Measurements from ENCODE around the gene NOL8. TPM values are rescaled to one million over a fixed set of nuclear protein-coding genes. Genes with fewer than 3 reads are reported as not detected.

NOL8 gene
- total RNA-seq, 4 donors from 2014 or later = 20.7 to 52.3 (median 37.2) TPM

- Histone ChIP-seq H3K27ac (no peak overlapping the region), H3K9me3 (peaks cover 0 to 6% (median 5%) of the 10 kb centered on the region in 3 donors), H3K36me3 (peaks cover 0 to 43% (median 0%) of the 10 kb centered on the region in 3 donors), H3K4me1 (no peaks in the 10 kb centered on the region), H3K4me3 (no peak overlapping the region), H3K27me3 (no peaks in the 10 kb centered on the region)
- intact Hi-C loops (cut with DNase I) = no loop called here
- 100% methylated on average over 1 of the region's 1 CpG for WGBS, 2 donors
- TF ChIP-seq POLR2A (IDR thresholded peaks at IDR 0.05) (no peak), CTCF (IDR thresholded peaks at IDR 0.05) (no peak)
- no peak for DNase-seq
Measured at GRCh38 chr9:92341578-92341977, 16.4 kb upstream of the NOL8 start.

- H3K4me1 ChIP-seq = peaks cover 0 to under 1% (median 0%) of the 10 kb centered on the region in 3 donors
- H3K27me3 ChIP-seq = no peaks in the 10 kb centered on the region
- H3K4me3 ChIP-seq = no peak overlapping the region
- H3K9me3 ChIP-seq = no peaks in the 10 kb centered on the region
- WGBS, 2 donors = 96 to 100% methylated on average over 2 of the region's 2 CpGs
- peaks cover 0 to 23% (median 0%) of the 10 kb centered on the region in 3 donors for H3K36me3 ChIP-seq
- intact Hi-C loops (cut with DNase I) = loop anchor here (10.0 kb wide), 1 partner anchor 302 kb away; no protein-coding TSS in a partner anchor
- no peak overlapping the region for H3K27ac ChIP-seq
- DNase-seq = no peak
- TF ChIP-seq POLR2A (IDR thresholded peaks at IDR 0.05) = no peak
- TF ChIP-seq CTCF (IDR thresholded peaks at IDR 0.05) = no peak
Measured at GRCh38 chr9:92333282-92333634, 8.1 kb upstream of the NOL8 start.

GRCh38 chr9:92332577-92333281, 7.6 kb upstream of the NOL8 start:
- H3K27ac ChIP-seq = no peak overlapping the region
- intact Hi-C loops (cut with DNase I) = loop anchor here (10.0 kb wide), 1 partner anchor 302 kb away; no protein-coding TSS in a partner anchor
- H3K36me3 ChIP-seq = peaks cover 0 to 18% (median 0%) of the 10 kb centered on the region in 3 donors
- no peaks in the 10 kb centered on the region for H3K9me3 ChIP-seq
- WGBS, 2 donors = 87 to 89% methylated on average over 3 of the region's 3 CpGs
- H3K27me3 ChIP-seq = no peaks in the 10 kb centered on the region
- no peak for DNase-seq
- H3K4me3 ChIP-seq = no peak overlapping the region
- H3K4me1 ChIP-seq = peaks cover 0 to 6% (median 0%) of the 10 kb centered on the region in 3 donors
- TF ChIP-seq CTCF (IDR thresholded peaks at IDR 0.05) (no peak), POLR2A (IDR thresholded peaks at IDR 0.05) (no peak)

- no peak overlapping the region for H3K4me3 ChIP-seq
- no peak for DNase-seq
- H3K36me3 ChIP-seq = peaks cover 0 to 6% (median 0%) of the 10 kb centered on the region in 3 donors
- intact Hi-C loops (cut with DNase I) = no loop called here
- H3K4me1 ChIP-seq = peaks cover 15 to 38% (median 15%) of the 10 kb centered on the region in 3 donors
- 34 to 42% methylated on average over 2 of the region's 2 CpGs for WGBS, 2 donors
- no peak overlapping the region for H3K27ac ChIP-seq
- H3K27me3 ChIP-seq = no peaks in the 10 kb centered on the region
- TF ChIP-seq POLR2A (IDR thresholded peaks at IDR 0.05) (no peak), CTCF (IDR thresholded peaks at IDR 0.05) (peak in 2 of 6 experiments; percentile 14 to 41)
- no peaks in the 10 kb centered on the region for H3K9me3 ChIP-seq
Measured at GRCh38 chr9:92328225-92328624, 3.1 kb upstream of the NOL8 start.

- no peak for TF ChIP-seq CTCF (IDR thresholded peaks at IDR 0.05)
- no peak for TF ChIP-seq POLR2A (IDR thresholded peaks at IDR 0.05)
- 38 to 45% methylated on average over 2 of the region's 2 CpGs for WGBS, 2 donors
- Histone ChIP-seq H3K4me1 (peaks cover 15 to 38% (median 15%) of the 10 kb centered on the region in 3 donors), H3K36me3 (peaks cover 0 to 13% (median 3%) of the 10 kb centered on the region in 3 donors), H3K4me3 (no peak overlapping the region), H3K27ac (no peak overlapping the region), H3K27me3 (no peaks in the 10 kb centered on the region), H3K9me3 (no peaks in the 10 kb centered on the region)
- DNase-seq = no peak
- intact Hi-C loops (cut with DNase I) = no loop called here
Measured at GRCh38 chr9:92327283-92327850, 2.2 kb upstream of the NOL8 start.
